COLO829 (cell line): Measurements from ENCODE around the gene WBP2.
"Not testable (repeated sequence)": the region's sequence is repeated elsewhere in the genome, so short reads cannot be mapped to it uniquely, and the experiment has no call there.

Experiments used
- DNase-seq: peaks from one replicate; pipeline ENCODE4 v3.0.0; 2012; ENCODE audit warnings: low spot score

WBP2 gene

GRCh38 chr17:75813081-75814020 lies 41.8 kb downstream of the WBP2 start:
- no peak for DNase-seq

GRCh38 chr17:75812096-75813013 lies 42.8 kb downstream of the WBP2 start:
- DNase-seq, result no peak

GRCh38 chr17:75811174-75811573 lies 44.0 kb downstream of the WBP2 start:
- DNase-seq, result no peak

GRCh38 chr17:75810756-75811155 lies 44.4 kb downstream of the WBP2 start:
- DNase-seq, result not testable (repeated sequence)

GRCh38 chr17:75810216-75810615 lies 44.9 kb downstream of the WBP2 start:
- DNase-seq, result no peak

GRCh38 chr17:75809631-75810111 lies 45.5 kb downstream of the WBP2 start:
- no peak for DNase-seq

GRCh38 chr17:75808905-75809621 lies 46.1 kb downstream of the WBP2 start:
- peak; percentile 81 for DNase-seq

GRCh38 chr17:75808549-75808904 lies 46.6 kb downstream of the WBP2 start:
- no peak for DNase-seq

GRCh38 chr17:75807861-75808260 lies 47.3 kb downstream of the WBP2 start:
- no peak for DNase-seq

GRCh38 chr17:75806822-75807500 lies 48.2 kb downstream of the WBP2 start:
- no peak for DNase-seq

- DNase-seq, result no peak
These were observed 51.3 kb downstream of the WBP2 start for GRCh38 chr17:75803883-75804282.

- no peak for DNase-seq
These were observed 55.7 kb downstream of the WBP2 start for GRCh38 chr17:75799402-75799801.

GRCh38 chr17:75795820-75796607 lies 59.1 kb downstream of the WBP2 start:
- no peak for DNase-seq
